HCT116 (cell line): Measurements from ENCODE around the gene DKK1. TPM values are rescaled to one million over a fixed set of nuclear protein-coding genes. Genes with fewer than 3 reads are reported as not detected.

Experiments
- ATAC-seq: fragments of 200-7000 bp; cut with Tn5 transposase; 2 replicates; pipeline ENCODE4 v1.9.1; 2020; ENCODE audit warnings: mild to moderate bottlenecking, moderate library complexity
- BruUV-seq: library from RNA; stranded (reverse); fragments of 400-500 nt; replicated peaks from 2 replicates; lab custom pipeline; 2021; lab: Mats Ljungman, UMichigan
- CTCF ChIA-PET: fragments of 300-600 bp; sonication (Branson Sonifier 250); formaldehyde crosslinking; loops from one replicate; lab custom pipeline; 2021; ENCODE audit warnings: antibody characterized with exemption; lab: Charles Lee
- POLR2A ChIA-PET: fragments of 300-600, 350-600 bp; sonication (Branson Sonifier 250); formaldehyde crosslinking; loops from one replicate; lab custom pipeline; 2021; ENCODE audit warnings: antibody characterized with exemption; lab: Charles Lee
- RAD21 ChIA-PET, 2 experiments: fragments of 300-600 bp; sonication (Branson Sonifier 250); formaldehyde crosslinking; loops; one replicate each; lab custom pipeline; 2023; ENCODE audit warnings: low total read pairs in 2 of 2; ENCODE audit not compliant: uncharacterized antibody in 2 of 2, unreplicated experiment in 2 of 2, low non-redundant PET in 1 of 2; lab: Charles Lee
- DNase-seq: peaks from one replicate; pipeline ENCODE4 v3.0.0-alpha.2; 2010; ENCODE audit warnings: low read depth, low spot score
- H2AFZ ChIP-seq: fragments of 200-600 bp; shearing (Covaris generic), sonication (generic); 2 replicates; pipeline ENCODE4 v1.6.1; 2017; ENCODE audit warnings: low read depth, mixed run types, mixed read lengths, antibody characterized with exemption, low read length; ENCODE audit not compliant: poor library complexity, severe bottlenecking
- H3K27ac ChIP-seq: 2 replicates; pipeline ENCODE4 v1.5.1; 2012; ENCODE audit warnings: low read depth, low read length
- H3K27me3 ChIP-seq: fragments of 200-600 bp; sonication (generic); 2 replicates; pipeline ENCODE4 v1.6.1; 2016; ENCODE audit warnings: mixed run types, low read length, mixed read lengths; ENCODE audit not compliant: insufficient read depth
- H3K36me3 ChIP-seq, 2 experiments: fragments of 200-500 bp in 1 of 2; fragments of 200-600 bp in 1 of 2; sonication (Bioruptor generic) in 1 of 2; sonication (generic) in 1 of 2; 2 replicates each; pipeline versions ENCODE4 v1.5.1 to v1.6.1; 2014 to 2016; ENCODE audit warnings: low read length in 2 of 2, inconsistent platforms in 1 of 2, mixed read lengths in 1 of 2, mixed run types in 1 of 2; ENCODE audit not compliant: insufficient read depth in 2 of 2, control insufficient read depth in 1 of 2
- H3K4me1 ChIP-seq, 2 experiments: fragments of 200-600 bp in 1 of 2; sonication (generic) in 1 of 2; 2 replicates each; pipeline versions ENCODE4 v1.5.1 to v1.6.1; 2012 to 2017; ENCODE audit warnings: low read length in 2 of 2, inconsistent platforms in 1 of 2, mild to moderate bottlenecking in 1 of 2, mixed read lengths in 1 of 2, mixed run types in 1 of 2, moderate library complexity in 1 of 2; ENCODE audit not compliant: insufficient read depth in 2 of 2, control insufficient read depth in 1 of 2
- H3K4me2 ChIP-seq: fragments of 200-600 bp; sonication (generic); 2 replicates; pipeline ENCODE4 v1.6.1; 2017; ENCODE audit warnings: mixed run types, low read length, mixed read lengths
- H3K4me3 ChIP-seq, 2 experiments: fragments of 200-600 bp in 1 of 2; sonication (generic) in 1 of 2; replicated peaks in 1 of 2; 2 replicates each; pipeline ENCODE4 v1.5.1; 2011 to 2016; ENCODE audit warnings: low read length in 2 of 2, control low read depth in 1 of 2, low read depth in 1 of 2, mild to moderate bottlenecking in 1 of 2, mixed read lengths in 1 of 2, mixed run types in 1 of 2
- H3K79me2 ChIP-seq: fragments of 200-600 bp; sonication (generic); 2 replicates; pipeline ENCODE4 v1.6.1; 2017; ENCODE audit warnings: mild to moderate bottlenecking, mixed run types, low read length, moderate library complexity, mixed read lengths; ENCODE audit not compliant: insufficient read depth
- H3K9ac ChIP-seq: fragments of 200-600 bp; sonication (generic); 2 replicates; pipeline ENCODE4 v1.6.1; 2016; ENCODE audit warnings: low read length, mixed read lengths
- H3K9me2 ChIP-seq: fragments of 200-600 bp; sonication (generic), shearing (Covaris generic); 2 replicates; pipeline ENCODE4 v1.6.1; 2017; ENCODE audit warnings: mixed run types, mild to moderate bottlenecking, moderate library complexity; ENCODE audit not compliant: insufficient read depth
- H3K9me3 ChIP-seq, 2 experiments: fragments of 200-500 bp in 1 of 2; fragments of 200-600 bp in 1 of 2; sonication (Bioruptor generic) in 1 of 2; sonication (generic) in 1 of 2; 2 replicates each; pipeline ENCODE4 v1.6.1; 2014 to 2017; ENCODE audit warnings: low read length in 2 of 2, mixed read lengths in 2 of 2, inconsistent platforms in 1 of 2, low read depth in 1 of 2, mild to moderate bottlenecking in 1 of 2, mixed run types in 1 of 2, moderate library complexity in 1 of 2; ENCODE audit not compliant: control insufficient read depth in 1 of 2, insufficient read depth in 1 of 2
- H4K20me1 ChIP-seq: fragments of 200-600 bp; sonication (generic), shearing (Covaris generic); 2 replicates; pipeline ENCODE4 v1.6.1; 2017; ENCODE audit warnings: mixed run types, mild to moderate bottlenecking, moderate library complexity; ENCODE audit not compliant: insufficient read depth
- ATF3 ChIP-seq: IDR thresholded peaks from 2 replicates; pipeline ENCODE4 v1.6.1; 2012
- CBX3 ChIP-seq: IDR thresholded peaks from 2 replicates; pipeline ENCODE4 v1.6.1; 2012; ENCODE audit warnings: low read depth
- CEBPB ChIP-seq: IDR thresholded peaks from 2 replicates; pipeline ENCODE4 v1.6.1; 2012; ENCODE audit warnings: low read depth
- CTCF ChIP-seq, 3 experiments: fragments of 200-600 bp in 1 of 3; sonication (generic) in 1 of 3; IDR thresholded peaks in 2 of 3; conservative IDR thresholded peaks in 1 of 3; 2 replicates each; pipeline ENCODE4 v1.5.1; 2012 to 2017; ENCODE audit warnings: low read depth in 2 of 3, low read length in 2 of 3, antibody characterized with exemption in 1 of 3, borderline replicate concordance in 1 of 3, control low read depth in 1 of 3, mild to moderate bottlenecking in 1 of 3, mixed read lengths in 1 of 3, mixed run types in 1 of 3, moderate library complexity in 1 of 3; ENCODE audit not compliant: insufficient read depth in 1 of 3
- EGR1 ChIP-seq: IDR thresholded peaks from 2 replicates; pipeline ENCODE4 v1.6.1; 2012; ENCODE audit warnings: low read depth
- EZH2 ChIP-seq: fragments of 200-600 bp; sonication (generic); IDR thresholded peaks from 2 replicates; pipeline ENCODE4 v1.6.1; 2017; ENCODE audit warnings: antibody characterized with exemption, mixed run types
- EZH2phosphoT487 ChIP-seq: fragments of 200-600 bp; IDR thresholded peaks from 2 replicates; pipeline ENCODE4 v1.6.1; 2018; ENCODE audit warnings: antibody characterized with exemption, borderline replicate concordance
- FOSL1 ChIP-seq: IDR thresholded peaks from 2 replicates; pipeline ENCODE4 v1.6.1; 2012; ENCODE audit warnings: low read depth
- JUND ChIP-seq: IDR thresholded peaks from 2 replicates; pipeline ENCODE4 v1.6.1; 2012
- POLR2A ChIP-seq: IDR thresholded peaks from 2 replicates; pipeline ENCODE4 v1.7.0; 2011; ENCODE audit warnings: borderline replicate concordance; ENCODE audit not compliant: insufficient read depth, insufficient read length; ENCODE audit errors: extremely low read depth
- REST ChIP-seq: IDR thresholded peaks from 2 replicates; pipeline ENCODE4 v1.6.1; 2012; ENCODE audit warnings: low read depth
- SRF ChIP-seq: IDR thresholded peaks from 2 replicates; pipeline ENCODE4 v1.6.1; 2012; ENCODE audit warnings: low read depth
- TCF7L2 ChIP-seq: IDR thresholded peaks from 2 replicates; pipeline ENCODE4 v1.7.0; 2011; ENCODE audit warnings: borderline replicate concordance, inconsistent platforms; ENCODE audit not compliant: insufficient read depth, insufficient read length; ENCODE audit errors: extremely low read depth
- ZBTB33 ChIP-seq: IDR thresholded peaks from 2 replicates; pipeline ENCODE4 v1.6.1; 2011; ENCODE audit warnings: mild to moderate bottlenecking, low read length, moderate library complexity; ENCODE audit not compliant: insufficient replicate concordance; ENCODE audit errors: extremely low read depth
- ZNF274 ChIP-seq: fragments of 200-500 bp; sonication (Bioruptor generic); IDR thresholded peaks from 2 replicates; pipeline ENCODE4 v1.6.1; 2014; ENCODE audit warnings: mild to moderate bottlenecking, low read depth, low read length, inconsistent platforms
- intact Hi-C: fragments of 100-400 bp; cut with micrococcal nuclease; formaldehyde crosslinking; loops from 2 replicates; pipeline ENCODE4 v1.10.0; 2022
- total RNA-seq: library from RNA; stranded (reverse); gene quantifications from one replicate; pipeline ENCODE4 v1.2.1, GENCODE V29; 2021; ENCODE audit not compliant: unreplicated experiment

Gene DKK1
- total RNA-seq, 1 experiment from 2014 or later, result 315 TPM

GRCh38 chr10:52351914-52352330 lies 37.8 kb downstream of the DKK1 start:
- no TSS peak for BruUV-seq
- TF ChIP-seq CEBPB (no peak), EZH2phosphoT487 (no peak), CBX3 (no peak), TCF7L2 (no peak), CTCF (IDR thresholded peaks at IDR 0.05 in 2 of 3, conservative IDR thresholded peaks at IDR 0.05 in 1 of 3; ENCODE audit: borderline replicate concordance in 1 of 3, insufficient read depth in 1 of 3, low read depth in 2 of 3, low read length in 2 of 3) (no peak), JUND (no peak), ZBTB33 (no peak), ZNF274 (no peak), EGR1 (no peak), FOSL1 (no peak), SRF (no peak), EZH2 (no peak), ATF3 (no peak), REST (no peak), POLR2A (no peak)
- Histone ChIP-seq H3K4me1 (no peaks in the 10 kb centered on the region), H3K4me2 (no peak overlapping the region), H2AFZ (no peak overlapping the region), H3K9me2 (no peaks in the 10 kb centered on the region; the same call in 1 of the 2 replicates), H3K79me2 (no peaks in the 10 kb centered on the region), H3K36me3 (no peaks in the 10 kb centered on the region), H4K20me1 (no peaks in the 10 kb centered on the region), H3K9me3 (no peaks in the 10 kb centered on the region), H3K27ac (no peak overlapping the region), H3K9ac (no peak overlapping the region), H3K27me3 (no peaks in the 10 kb centered on the region), H3K4me3 (no peak overlapping the region)
- ChIA-PET CTCF (no interaction called here), RAD21 (no interaction called here), POLR2A (no interaction called here)
- intact Hi-C loops, result no loop called here
- ATAC-seq, result no peak
- DNase-seq, result no peak
